Myocyte (in vitro differentiated cells): ENCODE measurements around the gene PDAP1. TPM values are rescaled to one million over a fixed set of nuclear protein-coding genes. Genes with fewer than 3 reads are reported as not detected.
"Not testable (repeated sequence)": the region's sequence is repeated elsewhere in the genome, so short reads cannot be mapped to it uniquely, and the experiment has no call there.

ENCODE experiments used
- DNase-seq: peaks from one replicate; pipeline ENCODE4 v3.0.0-alpha.2; 2012; ENCODE audit warnings: low read depth
- total RNA-seq: library from RNA; depleted of rRNA; stranded (reverse); fragments of >200 nt; gene quantifications from 2 replicates; pipeline ENCODE4 v1.2.3, GENCODE V29; 2014

PDAP1 gene
- total RNA-seq, 1 donor from 2014 or later = 208 TPM

DNA sequence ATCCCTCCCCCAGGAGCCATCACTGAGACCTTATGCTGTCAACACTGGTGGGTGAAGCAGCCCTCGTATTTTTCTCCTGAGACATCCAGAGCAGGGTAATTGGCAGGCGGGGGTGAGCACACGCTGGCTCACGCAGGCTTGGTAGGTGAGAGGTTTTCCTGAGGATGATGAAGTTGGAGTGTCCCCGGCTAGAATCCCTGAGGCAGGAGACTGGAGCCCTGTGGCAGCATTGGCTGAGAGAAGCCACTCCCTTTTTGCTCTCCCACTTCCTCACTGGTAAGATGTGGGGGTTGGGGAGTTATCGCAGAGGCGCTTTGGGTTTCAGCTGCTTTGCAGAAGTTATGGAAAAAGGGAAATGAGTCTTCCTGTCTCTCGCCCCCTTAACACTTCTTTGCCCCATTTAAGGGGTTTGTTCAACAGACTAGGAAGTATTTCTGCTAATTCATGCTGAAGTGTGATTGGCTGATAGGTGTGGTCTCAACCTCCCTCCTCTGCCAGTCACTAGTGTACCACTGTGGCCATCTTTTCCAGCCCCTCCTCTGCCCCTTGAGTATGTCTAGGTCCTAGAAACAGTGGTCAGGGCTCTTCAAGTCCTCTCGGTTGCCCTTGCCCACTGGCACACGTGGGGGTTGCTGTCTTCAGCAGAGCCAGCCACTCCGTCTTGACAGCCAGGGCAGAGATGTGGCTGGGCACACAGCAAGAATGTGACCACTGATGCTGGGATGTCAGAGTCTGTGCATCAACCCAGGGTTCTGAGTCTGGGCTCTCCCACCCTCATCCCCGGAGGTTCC is 28.2 kb downstream of the PDAP1 start:
- DNase-seq = no peak

DNA sequence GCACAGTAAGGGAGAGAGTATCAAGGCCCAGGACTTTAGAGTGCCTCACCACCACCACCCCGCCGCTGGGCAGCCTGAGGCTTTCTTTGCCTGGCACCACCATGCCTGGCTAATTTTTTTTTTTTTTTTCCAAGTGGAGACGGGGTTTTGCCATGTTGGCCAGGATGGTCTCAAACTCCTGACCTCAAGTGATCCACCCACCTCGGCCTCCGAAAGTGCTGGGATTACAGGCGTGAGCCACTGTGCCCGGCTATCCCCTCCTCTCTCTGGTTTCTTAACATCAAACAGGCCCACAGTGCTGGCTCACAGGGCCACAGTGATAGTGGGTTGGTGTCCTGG is 28.7 kb downstream of the PDAP1 start:
- DNase-seq = not testable (repeated sequence)

DNA sequence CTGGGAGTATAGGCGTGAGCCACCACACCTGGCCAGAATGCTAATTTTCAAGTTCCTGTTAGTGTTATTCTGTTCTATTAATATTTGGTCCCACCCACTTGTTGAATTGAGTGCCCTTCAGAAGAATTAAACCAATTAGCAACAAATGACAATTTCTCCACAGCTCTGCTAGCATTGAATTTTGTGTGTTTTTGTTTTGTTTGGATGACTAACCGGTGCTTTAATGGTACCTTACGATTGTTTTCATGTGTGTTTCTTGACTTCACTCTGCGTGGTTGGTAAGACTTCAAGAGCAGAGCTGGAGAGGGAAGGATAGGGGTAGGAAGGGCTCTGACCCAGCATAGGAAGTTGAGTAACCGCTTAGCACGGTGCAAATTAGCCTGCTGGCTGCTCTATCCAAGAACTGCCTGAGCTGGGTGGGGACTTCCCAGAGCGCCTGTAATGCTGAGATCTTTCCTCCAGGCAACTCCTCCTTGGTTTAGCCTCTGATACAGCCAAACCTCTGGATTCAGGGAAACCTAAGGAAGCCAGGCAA is 29.3 kb downstream of the PDAP1 start:
- peak; percentile 69 for DNase-seq

DNA sequence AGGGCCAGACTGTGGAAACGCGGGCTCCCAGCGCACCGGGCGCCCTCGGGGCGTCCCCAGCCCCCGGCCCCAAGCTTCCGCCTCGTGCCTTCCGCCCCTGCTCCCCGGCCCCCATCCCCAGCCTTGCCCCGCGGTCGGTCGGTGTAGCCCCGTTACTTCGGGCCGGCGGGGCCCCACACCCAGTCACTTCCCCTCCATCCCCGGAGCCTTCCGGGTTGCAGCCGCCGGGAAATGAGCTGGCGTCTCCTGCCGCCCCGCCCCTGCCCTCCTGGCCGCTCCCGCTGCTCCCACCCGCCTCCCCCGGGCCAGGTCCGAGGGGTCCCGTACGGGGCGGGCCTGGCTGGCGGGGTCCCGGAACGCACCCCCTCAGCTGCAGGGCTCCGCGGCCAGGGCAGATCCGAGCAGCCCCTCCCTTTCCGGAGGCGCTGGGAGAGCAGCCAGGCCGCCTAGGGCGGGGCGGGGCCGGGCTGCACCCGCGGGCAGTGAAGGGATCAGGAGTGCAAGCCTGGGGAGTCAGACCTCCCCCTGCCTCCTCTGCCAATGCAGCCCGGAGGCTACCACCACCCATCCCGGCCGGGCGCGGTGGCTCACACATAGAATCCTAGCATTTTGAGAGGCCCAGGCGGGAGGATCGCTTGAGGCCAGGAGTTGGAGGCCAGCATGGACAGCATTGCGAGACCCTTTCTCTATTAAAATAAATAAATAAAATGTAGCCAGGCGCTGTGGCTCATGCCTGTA is 33.2 kb downstream of the PDAP1 start:
- DNase-seq = peak; percentile 76

DNA sequence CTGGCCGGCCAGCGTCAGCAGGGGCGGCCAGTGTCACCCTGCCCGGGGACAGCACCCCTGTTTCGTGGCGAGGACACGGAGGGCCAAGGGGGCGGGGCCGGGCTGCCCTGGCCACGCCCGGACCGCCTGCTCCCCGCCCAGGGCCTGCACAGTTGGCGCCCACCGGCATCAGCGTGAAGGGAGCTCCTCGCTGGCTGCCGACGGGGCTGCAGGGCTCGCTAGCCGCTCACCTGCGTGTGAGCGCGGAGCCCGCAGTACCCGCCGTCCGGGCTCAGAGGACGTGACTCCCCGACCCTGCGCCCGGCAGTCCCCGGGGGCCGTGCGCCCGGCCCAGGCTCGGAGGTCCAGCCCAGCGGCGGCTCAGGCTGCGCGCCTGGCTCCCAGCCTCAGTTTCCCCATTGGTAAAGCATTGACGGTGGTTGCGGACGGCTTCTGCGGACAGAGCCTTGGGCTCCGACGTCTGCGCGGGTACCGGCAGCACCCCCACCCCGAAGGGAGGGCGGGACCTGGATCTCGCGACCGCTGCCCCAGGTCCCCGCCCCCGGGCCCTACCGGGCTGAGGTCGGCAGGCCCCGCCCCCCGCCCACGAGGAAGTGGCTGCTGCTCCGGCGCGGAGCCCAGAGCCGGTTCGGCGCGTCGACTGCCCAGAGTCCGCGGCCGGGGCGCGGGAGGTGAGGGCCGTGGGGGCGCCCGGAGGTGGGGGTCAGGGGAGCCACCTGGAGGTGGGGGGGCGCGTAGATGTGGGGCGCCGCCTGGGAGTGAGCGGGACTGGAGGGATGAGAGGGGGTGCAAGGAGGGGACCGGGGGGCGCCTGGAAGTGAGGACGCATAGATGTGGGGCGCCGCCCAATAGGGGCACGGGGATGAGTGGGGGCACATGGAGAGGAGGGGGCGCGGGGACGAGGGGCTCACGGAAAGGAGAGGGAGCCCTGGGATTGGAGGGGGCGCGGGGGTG is 34.0 kb downstream of the PDAP1 start, which contains the start of gene ARPC1B:
ARPC1B (plus strand) TSS at position 620 of the 954 bp plus-strand sequence. CDS start 10,985 bp downstream, outside the sequence.
- DNase-seq = peak; percentile 71

DNA sequence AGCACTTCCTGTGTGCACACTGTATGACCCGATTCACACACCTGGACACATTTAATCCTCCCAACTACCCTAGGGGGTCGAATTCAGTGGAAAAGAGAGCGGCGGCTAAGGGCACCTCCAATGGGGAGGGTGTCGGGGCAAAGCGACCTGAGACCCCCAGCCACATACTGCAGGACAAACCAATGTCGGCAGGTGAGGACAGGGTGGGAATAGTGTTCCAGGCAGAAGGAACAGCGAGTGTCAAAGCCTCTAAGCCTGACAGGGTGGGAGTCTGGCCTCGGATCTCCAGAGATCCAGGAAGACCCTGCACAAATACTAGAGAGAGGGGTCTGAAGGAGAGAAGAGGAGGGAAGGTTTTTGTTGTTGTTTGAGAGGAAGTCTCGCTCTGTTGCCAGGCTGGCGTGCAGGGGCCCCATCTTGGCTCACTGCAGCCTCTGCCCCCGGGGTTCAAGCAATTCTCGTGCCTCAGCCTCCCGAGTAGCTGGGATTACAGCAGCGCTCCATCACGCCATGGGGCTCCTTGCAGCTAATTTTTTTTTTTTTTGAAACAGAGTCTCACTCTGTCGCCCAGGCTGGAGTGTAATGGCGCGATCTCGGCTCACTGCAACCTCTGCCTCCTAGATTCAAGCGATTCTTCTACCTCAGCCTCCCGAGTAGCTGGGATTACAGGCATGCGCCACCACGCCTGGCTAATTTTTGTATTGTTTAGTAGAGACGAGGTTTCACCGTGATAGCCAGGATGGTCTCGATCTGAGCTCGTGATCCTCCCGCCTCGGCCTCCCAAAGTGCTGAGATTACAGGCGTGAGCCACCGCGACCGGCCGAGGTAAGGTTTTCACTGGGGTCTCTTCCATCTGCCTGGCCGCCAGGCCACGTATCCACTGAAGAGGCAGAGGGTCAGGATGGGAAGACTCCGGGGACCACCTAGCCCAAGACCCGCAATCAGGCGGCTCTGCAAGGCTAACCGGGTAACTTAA is 35.0 kb downstream of the PDAP1 start:
- no peak for DNase-seq

DNA sequence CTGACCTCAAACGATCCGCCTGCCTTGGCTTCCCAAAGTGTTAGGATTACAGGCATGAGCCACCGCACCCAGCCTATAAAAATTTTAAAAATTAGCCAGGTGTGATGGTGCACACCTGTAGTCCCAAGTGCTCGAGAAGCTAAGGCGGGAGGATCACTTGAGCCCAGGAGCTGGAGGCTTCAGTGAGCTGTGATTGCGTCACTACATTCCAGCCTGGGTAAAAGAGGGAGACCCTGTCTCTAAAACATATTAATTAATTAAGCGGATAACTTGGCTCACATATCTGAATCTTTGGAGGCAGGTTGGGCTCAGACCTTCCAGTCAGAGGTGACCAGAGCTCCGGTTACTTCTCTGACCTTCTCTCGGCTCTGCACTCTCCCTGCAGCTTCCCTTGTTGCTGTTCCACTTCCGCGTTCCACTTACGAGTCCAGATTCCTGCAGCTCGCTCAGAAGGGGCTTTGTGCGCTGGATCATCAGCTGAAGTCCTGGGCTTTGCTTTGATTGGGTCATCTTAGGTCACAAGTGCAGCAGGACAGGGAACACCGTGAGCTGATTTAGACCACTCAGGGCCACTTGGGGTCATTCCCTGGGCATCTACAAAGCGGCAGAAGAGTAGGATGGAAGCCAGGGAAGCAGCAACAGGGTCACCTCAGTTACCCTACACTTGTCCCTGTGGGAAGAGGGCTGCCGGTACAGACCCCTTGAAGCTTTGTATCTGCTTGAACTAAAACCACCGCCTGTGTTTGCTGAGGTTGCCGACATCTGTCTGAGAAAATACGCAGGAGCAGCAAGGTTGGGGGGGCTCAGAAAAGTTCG is 35.9 kb downstream of the PDAP1 start:
- DNase-seq = no peak

DNA sequence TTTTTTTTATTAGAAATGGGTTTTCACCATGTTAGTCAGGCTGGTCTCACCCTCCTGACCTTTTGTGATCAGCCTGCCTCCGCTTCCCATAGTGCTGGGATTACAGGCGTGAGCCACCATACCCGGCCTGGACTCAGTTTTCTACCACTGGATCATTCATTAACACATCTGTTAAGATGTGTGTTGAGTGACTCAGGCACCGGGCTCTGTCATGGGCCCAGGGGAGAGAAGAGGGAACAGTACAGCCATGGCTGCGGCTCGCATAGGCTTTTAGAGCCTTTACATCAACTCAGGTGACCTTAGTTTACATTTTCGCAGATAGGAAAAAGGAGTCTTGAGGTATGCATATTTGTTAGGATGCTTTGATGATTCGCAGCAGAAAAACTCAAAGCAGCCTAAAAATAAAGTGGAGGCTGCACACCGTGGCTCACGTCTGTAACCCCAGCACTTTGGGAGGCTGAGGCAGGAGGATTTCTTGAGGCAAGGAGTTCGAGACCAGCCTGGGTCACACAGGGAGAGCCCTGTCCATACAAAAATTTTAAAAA is 36.9 kb downstream of the PDAP1 start:
- no peak for DNase-seq

DNA sequence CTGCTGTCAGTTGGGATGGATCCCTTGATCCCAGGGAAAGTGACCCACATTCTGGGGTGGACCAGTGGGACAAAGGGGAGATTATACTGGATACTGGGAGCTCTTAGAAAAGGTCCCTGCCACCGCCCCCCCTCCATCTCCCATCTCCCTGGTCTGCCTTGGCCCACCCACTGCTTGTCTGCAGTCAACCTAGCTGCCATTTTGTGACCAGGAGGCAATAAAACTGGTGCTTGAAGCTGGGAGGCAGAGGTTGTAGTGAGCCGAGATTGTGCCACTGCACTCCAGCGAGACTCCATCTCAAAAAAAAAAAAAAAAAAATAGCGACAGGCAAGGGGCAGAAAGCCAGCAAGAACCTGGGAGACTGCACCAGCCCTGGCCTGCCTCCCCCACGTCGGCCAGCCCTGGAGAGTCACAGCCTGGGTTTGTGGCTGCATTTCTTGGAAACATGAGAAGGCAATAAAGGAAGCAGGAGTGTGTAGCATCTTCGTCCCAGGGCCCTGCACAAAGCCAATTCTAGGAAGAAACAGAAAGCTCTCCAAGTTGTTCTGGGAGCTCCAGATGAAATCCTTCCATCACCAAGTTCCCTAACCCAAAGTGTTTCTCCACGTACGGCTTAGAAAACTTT is 38.5 kb downstream of the PDAP1 start:
- peak; percentile 63 for DNase-seq

GRCh38 chr7:99368750-99369389 is 39.5 kb downstream of the PDAP1 start:
- peak; percentile 37 for DNase-seq

DNA sequence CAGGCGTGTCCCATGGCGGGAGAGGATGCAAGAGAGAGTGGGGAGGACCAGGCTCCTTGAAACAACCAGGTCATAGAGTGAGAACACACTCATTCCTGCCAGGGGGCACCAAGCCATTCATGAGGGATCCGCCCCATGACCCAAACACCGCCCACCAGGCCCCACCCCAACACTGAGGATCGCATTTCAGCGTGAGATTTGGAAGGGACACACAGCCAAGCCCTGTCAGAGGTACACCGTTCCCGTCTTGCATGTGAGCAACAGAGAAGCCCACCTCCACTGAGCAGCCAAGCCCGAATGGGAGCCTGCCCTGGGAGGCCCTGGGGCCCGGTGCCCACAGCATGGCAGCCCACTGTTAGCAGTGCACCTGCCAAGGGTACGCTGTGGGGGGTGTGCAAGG is 41.8 kb downstream of the PDAP1 start:
- no peak for DNase-seq

DNA sequence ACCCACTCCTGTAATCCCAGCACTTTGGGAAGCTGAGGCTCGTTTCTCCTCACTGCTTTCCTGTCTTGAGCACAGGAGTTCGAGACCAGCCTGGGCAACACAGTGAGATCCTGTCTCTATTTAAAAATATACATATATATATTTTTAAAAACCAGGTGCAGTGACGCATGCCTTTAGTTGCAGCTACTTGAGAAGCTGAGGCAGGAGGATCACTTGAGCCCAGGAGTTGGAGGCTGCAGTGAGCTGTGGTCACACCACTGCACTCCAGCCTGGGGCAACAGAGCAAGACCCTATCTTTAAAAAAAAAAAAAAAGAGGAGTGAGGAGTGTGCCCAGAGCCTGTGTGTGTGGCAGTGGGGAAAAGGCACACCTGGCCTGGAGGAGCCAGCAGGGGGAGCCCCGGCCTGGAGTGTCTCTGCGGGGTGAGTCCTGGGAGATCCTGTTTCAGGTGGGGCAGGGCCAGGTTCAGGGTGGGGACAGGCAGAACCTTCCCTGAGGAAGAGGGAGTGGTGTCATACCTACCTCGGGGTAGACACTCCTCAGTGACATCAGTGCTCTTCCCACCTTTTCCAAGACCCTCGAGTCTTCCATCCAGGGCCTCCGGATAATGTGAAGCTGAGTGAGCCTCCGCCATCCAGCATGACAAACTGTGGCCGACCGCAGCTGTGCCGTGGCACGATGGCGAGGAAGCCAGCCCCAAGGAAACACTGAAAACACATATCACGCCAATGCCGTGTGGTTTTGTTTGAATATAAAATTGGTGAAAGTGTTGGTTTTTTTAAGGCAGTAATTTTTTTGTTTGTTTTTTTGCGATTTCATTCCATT is 42.9 kb downstream of the PDAP1 start:
- no peak for DNase-seq

GRCh38 chr7:99363286-99363685 is 45.1 kb downstream of the PDAP1 start:
- no peak for DNase-seq

GRCh38 chr7:99362801-99363200 is 45.6 kb downstream of the PDAP1 start:
- DNase-seq = no peak

DNA sequence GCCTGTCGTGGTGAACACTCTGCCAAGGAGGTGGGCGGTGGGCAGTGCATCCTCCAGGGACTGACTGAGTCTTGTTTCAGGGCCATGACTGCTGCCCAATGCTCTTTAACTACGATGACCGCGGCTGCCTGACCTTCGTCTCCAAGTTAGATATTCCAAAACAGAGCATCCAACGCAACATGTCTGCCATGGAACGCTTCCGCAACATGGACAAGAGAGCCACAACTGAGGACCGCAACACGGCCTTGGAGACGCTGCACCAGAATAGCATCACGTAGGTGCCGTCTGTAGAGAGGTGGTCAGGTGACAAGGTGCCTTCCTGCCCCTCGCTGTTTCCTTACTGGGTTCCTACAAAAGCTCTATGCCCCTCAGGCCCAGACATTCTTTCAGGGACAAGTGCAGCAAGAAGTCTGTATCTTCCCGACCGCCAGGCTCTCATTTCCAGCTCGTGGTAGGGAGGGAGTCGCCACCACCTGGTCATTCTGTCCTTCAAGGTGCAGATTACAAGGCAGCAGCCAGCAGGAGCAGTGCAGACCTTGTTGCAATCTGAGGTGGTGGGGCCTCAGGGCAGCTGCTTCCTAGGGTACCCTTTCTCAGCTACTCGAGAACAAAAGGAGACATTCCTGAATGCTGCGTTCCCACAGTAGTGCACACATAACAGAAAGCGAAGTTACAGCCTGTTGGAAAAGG is 48.8 kb downstream of the PDAP1 start:
- DNase-seq = no peak

GRCh38 chr7:99358521-99358920 is 49.9 kb downstream of the PDAP1 start:
- not testable (repeated sequence) for DNase-seq
